GM21576 (cell line): Measurements from ENCODE around the gene KRTAP22-1.

Source experiments
- ATAC-seq: cut with Tn5 transposase; IDR thresholded peaks from one replicate; pipeline ENCODE4 v1.9.1; 2021; ENCODE audit warnings: mild to moderate bottlenecking, moderate library complexity; ENCODE audit not compliant: unreplicated experiment

Gene KRTAP22-1

GRCh38 chr21:30600787-30601186 is at the start of gene KRTAP22-1:
Gene KRTAP22-1 (plus strand): TSS chr21:30601087.
- no peak for ATAC-seq

- ATAC-seq: no peak
These were observed 48.1 kb upstream of the KRTAP22-1 start for GRCh38 chr21:30552782-30553181.

GRCh38 chr21:30555095-30555494 is 45.8 kb upstream of the KRTAP22-1 start:
- ATAC-seq: no peak

GRCh38 chr21:30561264-30561895 is 39.5 kb upstream of the KRTAP22-1 start, which contains the start of gene KRTAP19-7:
Gene KRTAP19-7 (minus strand): TSS chr21:30561314. CDS start chr21:30561289, 25 bp downstream.
- ATAC-seq: no peak

- no peak for ATAC-seq
These were observed 38.9 kb upstream of the KRTAP22-1 start for GRCh38 chr21:30561957-30562356.

- no peak for ATAC-seq
These were observed 37.8 kb upstream of the KRTAP22-1 start for GRCh38 chr21:30563072-30563471.

GRCh38 chr21:30563630-30564029 is 37.3 kb upstream of the KRTAP22-1 start:
- ATAC-seq: no peak

- no peak for ATAC-seq
These were observed 33.3 kb upstream of the KRTAP22-1 start for GRCh38 chr21:30567617-30568016.

GRCh38 chr21:30577766-30578165 is 23.1 kb upstream of the KRTAP22-1 start:
- no peak for ATAC-seq

- ATAC-seq: no peak
These were observed 21.5 kb upstream of the KRTAP22-1 start for GRCh38 chr21:30579346-30579745.

GRCh38 chr21:30580132-30580531 is 20.8 kb upstream of the KRTAP22-1 start:
- ATAC-seq: no peak

- ATAC-seq: no peak
These were observed 18.0 kb upstream of the KRTAP22-1 start for GRCh38 chr21:30582870-30583269.

- no peak for ATAC-seq
These were observed 10.6 kb upstream of the KRTAP22-1 start, which contains the start of gene KRTAP22-2 for GRCh38 chr21:30590297-30590696. Gene KRTAP22-2 (minus strand): TSS chr21:30590397.

GRCh38 chr21:30592140-30592539 is 8.7 kb upstream of the KRTAP22-1 start, which contains the start of gene KRTAP6-3:
Gene KRTAP6-3 (plus strand): TSS chr21:30592440. CDS start chr21:30592446, 6 bp downstream.
- no peak for ATAC-seq

GRCh38 chr21:30598802-30599201 is 2.1 kb upstream of the KRTAP22-1 start, which contains the start of gene KRTAP6-2:
Gene KRTAP6-2 (minus strand): TSS chr21:30598902. CDS start chr21:30598874, 28 bp downstream.
- ATAC-seq: no peak

- ATAC-seq: no peak
These were observed 5.1 kb downstream of the KRTAP22-1 start for GRCh38 chr21:30605968-30606367.

- no peak for ATAC-seq
These were observed 11.2 kb downstream of the KRTAP22-1 start for GRCh38 chr21:30612132-30612531.

GRCh38 chr21:30613836-30614235 is 12.9 kb downstream of the KRTAP22-1 start, which contains the start of gene KRTAP6-1:
Gene KRTAP6-1 (minus strand): TSS chr21:30613930. CDS start chr21:30613904, 26 bp downstream.
- ATAC-seq: no peak

- no peak for ATAC-seq
These were observed 14.3 kb downstream of the KRTAP22-1 start for GRCh38 chr21:30615199-30615598.

GRCh38 chr21:30616125-30616524 is 15.2 kb downstream of the KRTAP22-1 start, which contains the start of gene KRTAP20-1:
Gene KRTAP20-1 (plus strand): TSS chr21:30616425. CDS start chr21:30616455, 30 bp downstream.
- ATAC-seq: no peak

- ATAC-seq: no peak
These were observed 19.2 kb downstream of the KRTAP22-1 start for GRCh38 chr21:30620080-30620479.

GRCh38 chr21:30620522-30620921 is 19.6 kb downstream of the KRTAP22-1 start, which contains the start of gene KRTAP20-4:
Gene KRTAP20-4 (plus strand): TSS chr21:30620627.
- no peak for ATAC-seq
